Upper lobe of left lung (tissue), 6 donors: ENCODE data around the gene LCE6A. TPM values are rescaled to one million over a fixed set of nuclear protein-coding genes. Genes with fewer than 3 reads are reported as not detected.
A peak's percentile ranks its signal among the peaks of the same experiment; 100 is the strongest.

Experiments used
- ATAC-seq, 2 donors: fragments of 200-7000 bp; cut with Tn5 transposase; one replicate each; pipeline ENCODE4 v1.9.1; 2022; ENCODE audit warnings: mild to moderate bottlenecking in 2 of 2, moderate library complexity in 2 of 2; ENCODE audit not compliant: low FRiP score in 2 of 2
- DNase-seq, 2 donors: peaks; one replicate each; pipeline ENCODE4 v3.0.0-alpha.2; 2019 to 2020
- H3K27ac ChIP-seq, 4 donors: fragments of 200-600 bp; sonication (generic); one replicate each; pipeline ENCODE4 v1.5.1; 2016 to 2019
- H3K27me3 ChIP-seq, 4 donors: fragments of 200-600 bp; sonication (generic); one replicate each; pipeline ENCODE4 v1.5.1; 2017 to 2019
- H3K36me3 ChIP-seq, 4 donors: fragments of 200-600 bp; sonication (generic); one replicate each; pipeline ENCODE4 v1.5.1; 2016 to 2019
- H3K4me1 ChIP-seq, 4 donors: fragments of 200-600 bp; sonication (generic); one replicate each; pipeline ENCODE4 v1.5.1; 2018 to 2019
- H3K4me3 ChIP-seq, 4 donors: fragments of 200-600 bp; sonication (generic); one replicate each; pipeline ENCODE4 v1.5.1; 2017 to 2019; ENCODE audit warnings: mild to moderate bottlenecking in 2 of 4, moderate library complexity in 1 of 4
- H3K9me3 ChIP-seq, 4 donors: fragments of 200-600 bp; sonication (generic); one replicate each; pipeline ENCODE4 v1.5.1; 2018 to 2019
- CTCF ChIP-seq, 6 experiments: fragments of 450-650 bp in 4 of 6; fragments of 200-600 bp in 2 of 6; sonication (generic) in 2 of 6; IDR thresholded peaks; one replicate each; pipeline ENCODE4 v1.5.1; 2016 to 2019; ENCODE audit warnings: antibody characterized with exemption in 6 of 6
- EP300 ChIP-seq, 4 donors: sonication (generic); formaldehyde crosslinking; IDR thresholded peaks; one replicate each; pipeline ENCODE4 v1.5.1; 2017; ENCODE audit warnings: antibody characterized with exemption in 4 of 4, control low read depth in 2 of 4
- POLR2A ChIP-seq, 4 donors: fragments of 450-650 bp; IDR thresholded peaks; one replicate each; pipeline ENCODE4 v1.5.1; 2016 to 2017; ENCODE audit warnings: antibody characterized with exemption in 4 of 4, mild to moderate bottlenecking in 2 of 4
- POLR2AphosphoS5 ChIP-seq, 2 donors: sonication (generic); formaldehyde crosslinking; IDR thresholded peaks; one replicate each; pipeline ENCODE4 v1.5.1; 2017; ENCODE audit warnings: antibody characterized with exemption in 2 of 2
- WGBS, 2 donors: methylation state at CpG; one replicate each; pipeline ENCODE4 v1.1.5; 2017 to 2018; 5-methylcytosine and 5-hydroxymethylcytosine counted together
- total RNA-seq, 6 donors: library from RNA; depleted of rRNA in 4 of 6; stranded (reverse); fragments of >200 nt in 4 of 6; gene quantifications; one replicate each; pipeline versions ENCODE4 v1.1.0 to v1.2.1, GENCODE V29; 2016 to 2021
- donor health status: DM: no; HTN: no; CAD: no; lungs with moderate emphysema.
- donor health status: DM: no; HTN: yes; CAD: no; lungs with severe emphysema.

The LCE6A gene
- total RNA-seq, 6 donors from 2014 or later: not detected

- TF ChIP-seq CTCF (IDR thresholded peaks at IDR 0.05) (no peak), POLR2A (IDR thresholded peaks at IDR 0.05) (no peak), EP300 (IDR thresholded peaks at IDR 0.05) (no peak), POLR2AphosphoS5 (IDR thresholded peaks at IDR 0.05) (no peak)
- H3K27me3 ChIP-seq: no peaks in the 10 kb centered on the region
- H3K4me3 ChIP-seq: no peak overlapping the region
- H3K9me3 ChIP-seq: no peaks in the 10 kb centered on the region
- H3K36me3 ChIP-seq: no peaks in the 10 kb centered on the region
- WGBS, 2 donors: 70 to 71% methylated on average over 4 of the region's 4 CpGs
- DNase-seq: no peak
- ATAC-seq: no peak
- H3K4me1 ChIP-seq: no peaks in the 10 kb centered on the region
- H3K27ac ChIP-seq: no peak overlapping the region
These were observed 42.4 kb downstream of the LCE6A start for GRCh38 chr1:152884966-152885624.

GRCh38 chr1:152886085-152886484, 43.4 kb downstream of the LCE6A start:
- no peaks in the 10 kb centered on the region for H3K36me3 ChIP-seq
- no peaks in the 10 kb centered on the region for H3K4me1 ChIP-seq
- TF ChIP-seq EP300 (IDR thresholded peaks at IDR 0.05) (no peak), CTCF (IDR thresholded peaks at IDR 0.05) (no peak), POLR2AphosphoS5 (IDR thresholded peaks at IDR 0.05) (no peak), POLR2A (IDR thresholded peaks at IDR 0.05) (no peak)
- H3K27me3 ChIP-seq: no peaks in the 10 kb centered on the region
- DNase-seq (no peak), ATAC-seq (no peak)
- 43 to 47% methylated on average over 3 of the region's 3 CpGs for WGBS, 2 donors
- no peaks in the 10 kb centered on the region for H3K9me3 ChIP-seq
- H3K27ac ChIP-seq: no peak overlapping the region
- H3K4me3 ChIP-seq: no peak overlapping the region

GRCh38 chr1:152886758-152887409, 44.2 kb downstream of the LCE6A start:
- no peak for DNase-seq
- no peaks in the 10 kb centered on the region for H3K9me3 ChIP-seq
- no peaks in the 10 kb centered on the region for H3K4me1 ChIP-seq
- no peak overlapping the region for H3K27ac ChIP-seq
- TF ChIP-seq POLR2AphosphoS5 (IDR thresholded peaks at IDR 0.05): no peak
- TF ChIP-seq POLR2A (IDR thresholded peaks at IDR 0.05): no peak
- no peak for TF ChIP-seq CTCF (IDR thresholded peaks at IDR 0.05)
- TF ChIP-seq EP300 (IDR thresholded peaks at IDR 0.05): no peak
- no peaks in the 10 kb centered on the region for H3K27me3 ChIP-seq
- no peaks in the 10 kb centered on the region for H3K36me3 ChIP-seq
- no peak overlapping the region for H3K4me3 ChIP-seq
- 60 to 73% methylated on average over 5 to 8 of the region's 8 CpGs for WGBS, 2 donors
- ATAC-seq: peak in 1 of 2 donors; percentile 43

- no peaks in the 10 kb centered on the region for H3K36me3 ChIP-seq
- DNase-seq: no peak
- H3K9me3 ChIP-seq: no peaks in the 10 kb centered on the region
- no peaks in the 10 kb centered on the region for H3K4me1 ChIP-seq
- 87 to 92% methylated on average over 1 of the region's 1 CpG for WGBS, 2 donors
- TF ChIP-seq POLR2A (IDR thresholded peaks at IDR 0.05): no peak
- no peak for TF ChIP-seq POLR2AphosphoS5 (IDR thresholded peaks at IDR 0.05)
- no peak for TF ChIP-seq CTCF (IDR thresholded peaks at IDR 0.05)
- no peak for TF ChIP-seq EP300 (IDR thresholded peaks at IDR 0.05)
- H3K4me3 ChIP-seq: no peak overlapping the region
- H3K27me3 ChIP-seq: no peaks in the 10 kb centered on the region
- no peak for ATAC-seq
- no peak overlapping the region for H3K27ac ChIP-seq
These were observed 45.5 kb downstream of the LCE6A start for GRCh38 chr1:152888126-152888525.

Other genes starting within 250 kb of the LCE6A start
- gene LCE3C, start 242.6 kb upstream of the LCE6A start, total RNA-seq: not detected
- not detected for gene LCE3B, start 229.0 kb upstream of the LCE6A start, total RNA-seq
- gene LCE3A, start 219.8 kb upstream of the LCE6A start, total RNA-seq: not detected
- not detected for gene LCE2D, start 179.5 kb upstream of the LCE6A start, total RNA-seq
- not detected for gene LCE2C, start 167.6 kb upstream of the LCE6A start, total RNA-seq
- not detected for gene LCE2B, start 156.7 kb upstream of the LCE6A start, total RNA-seq
- gene LCE2A, start 144.5 kb upstream of the LCE6A start, total RNA-seq: not detected
- not detected for gene LCE4A, start 134.7 kb upstream of the LCE6A start, total RNA-seq
- gene KPRP, start 84.8 kb upstream of the LCE6A start, total RNA-seq: not detected
- gene LCE1F, start 67.7 kb upstream of the LCE6A start, total RNA-seq: not detected
- not detected for gene LCE1E, start 56.6 kb upstream of the LCE6A start, total RNA-seq
- gene LCE1D, start 46.1 kb upstream of the LCE6A start, total RNA-seq: not detected
- not detected for gene LCE1C, start 36.2 kb upstream of the LCE6A start, total RNA-seq
- not detected for gene LCE1B, start 30.9 kb upstream of the LCE6A start, total RNA-seq
- not detected for gene LCE1A, start 15.4 kb upstream of the LCE6A start, total RNA-seq
- gene LCE7A, start 17.1 kb downstream of the LCE6A start, total RNA-seq: not detected
- gene SMCP, start 35.5 kb downstream of the LCE6A start, total RNA-seq: not detected
- under 1 TPM in 4 of 6 donors, not detected in 2; 0.23 to 0.69 (median 0.35) TPM for gene IVL, start 65.7 kb downstream of the LCE6A start, total RNA-seq
- not detected for gene SPRR5, start 104.3 kb downstream of the LCE6A start, total RNA-seq
- not detected for gene SPRR4, start 127.8 kb downstream of the LCE6A start, total RNA-seq
- not detected for gene SPRR1A, start 141.2 kb downstream of the LCE6A start, total RNA-seq
- gene SPRR3, start 158.9 kb downstream of the LCE6A start, total RNA-seq: not detected
- gene SPRR1B, start 188.3 kb downstream of the LCE6A start, total RNA-seq: not detected
- under 1 TPM in 1 of 6 donors, not detected in 5; 0.40 TPM for gene SPRR2D, start 198.3 kb downstream of the LCE6A start, total RNA-seq
- not detected for gene SPRR2A, start 214.7 kb downstream of the LCE6A start, total RNA-seq
- gene SPRR2B, start 228.8 kb downstream of the LCE6A start, total RNA-seq: not detected